Myocyte (in vitro differentiated cells): ENCODE data around the gene RESP18. TPM values are rescaled to one million over a fixed set of nuclear protein-coding genes. Genes with fewer than 3 reads are reported as not detected.

ENCODE experiments used
- DNase-seq: peaks from one replicate; pipeline ENCODE4 v3.0.0-alpha.2; 2012; ENCODE audit warnings: low read depth
- microRNA counts: library from miRNA; unstranded; fragments of <30 nt; microRNA quantifications from one replicate; lab custom pipeline; 2016
- microRNA-seq: library from miRNA; unstranded; fragments of <30 nt; microRNA quantifications from one replicate; pipeline ENCODE4, GENCODE V29; 2016
- total RNA-seq: library from RNA; depleted of rRNA; stranded (reverse); fragments of >200 nt; gene quantifications from 2 replicates; pipeline ENCODE4 v1.2.3, GENCODE V29; 2014

Gene RESP18
- total RNA-seq, 1 donor from 2014 or later = not detected

DNA sequence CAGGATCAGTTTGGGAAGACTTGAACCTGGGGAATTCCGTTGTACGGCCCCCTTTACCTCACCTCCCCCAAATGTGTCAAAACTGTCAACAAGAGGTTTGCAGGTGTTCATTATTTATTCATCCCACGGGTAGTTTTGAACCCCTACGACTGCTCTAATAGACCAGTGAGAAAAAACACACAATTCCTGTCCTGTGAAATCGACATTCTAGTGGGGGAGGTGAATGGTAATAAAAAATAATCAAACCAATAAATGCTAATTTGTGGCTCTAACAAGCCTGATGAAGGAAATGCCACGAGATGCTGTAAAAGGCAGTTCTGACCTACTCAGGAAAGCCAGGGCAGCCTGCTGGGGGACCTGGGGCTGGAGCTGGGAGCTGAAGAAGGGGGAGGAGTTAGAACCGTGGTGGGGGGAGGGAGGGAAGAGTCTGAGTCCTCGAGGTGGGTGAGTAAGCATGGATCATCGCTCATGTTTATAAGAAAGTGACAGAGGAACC, 53.8 kb downstream of the RESP18 start:
- no peak for DNase-seq

- peak; percentile 86 for DNase-seq
Observed at GRCh38 chr2:219277703-219278654, 54.6 kb downstream of the RESP18 start.

MicroRNA genes within 50 kb of the gene (microRNA counts, 767-probe panel; counts per million panel counts)
- microRNA hsa-miR-153 (lab: Ali Mortazavi, UCI) = not detected

Small RNAs within 50 kb of the gene (microRNA-seq; reads per million reads assigned to microRNA genes)
- not detected for gene MIR153-1

Other genes starting within 250 kb of the RESP18 start
- 13.6 and 14.3 TPM in 2 replicates for gene NHEJ1, start 171.9 kb downstream of the RESP18 start, total RNA-seq
- 0.26 TPM in 1 of 2 replicates, not detected in the other for gene SLC23A3, start 162.7 kb downstream of the RESP18 start, total RNA-seq
- 28.9 and 35.2 TPM in 2 replicates for gene CNPPD1, start 155.8 kb downstream of the RESP18 start, total RNA-seq
- gene RETREG2, start 154.5 kb downstream of the RESP18 start, total RNA-seq = 68.9 and 76.6 TPM in 2 replicates
- gene ZFAND2B, start 126.0 kb downstream of the RESP18 start, total RNA-seq = 43.0 and 50.1 TPM in 2 replicates
- 29.7 and 46.2 TPM in 2 replicates for gene ABCB6, start 113.8 kb downstream of the RESP18 start, total RNA-seq
- 97.6 and 108 TPM in 2 replicates for gene ATG9A, start 103.1 kb downstream of the RESP18 start, total RNA-seq
- 27.9 and 36.4 TPM in 2 replicates for gene ANKZF1, start 102.9 kb downstream of the RESP18 start, total RNA-seq
- gene GLB1L, start 87.3 kb downstream of the RESP18 start, total RNA-seq = 3.5 and 4.6 TPM in 2 replicates
- gene STK16, start 87.3 kb downstream of the RESP18 start, total RNA-seq = 18.3 and 19.4 TPM in 2 replicates
- gene TUBA4B, start 79.5 kb downstream of the RESP18 start, total RNA-seq = 0.11 TPM in 1 of 2 replicates, not detected in the other
- 120 and 128 TPM in 2 replicates for gene TUBA4A, start 78.8 kb downstream of the RESP18 start, total RNA-seq
- 40.1 and 80.0 TPM in 2 replicates for gene DNAJB2, start 53.4 kb downstream of the RESP18 start, total RNA-seq
- 0.24 and 0.68 TPM in 2 replicates for gene PTPRN, start 23.3 kb downstream of the RESP18 start, total RNA-seq
- 61.4 and 65.3 TPM in 2 replicates for gene DNPEP, start 55.2 kb upstream of the RESP18 start, total RNA-seq
- gene DES, start 85.6 kb upstream of the RESP18 start, total RNA-seq = 10,265 and 13,585 TPM in 2 replicates
- 78.0 and 79.8 TPM in 2 replicates for gene SPEG, start 102.1 kb upstream of the RESP18 start, total RNA-seq
- gene GMPPA, start 166.1 kb upstream of the RESP18 start, total RNA-seq = 43.1 and 57.0 TPM in 2 replicates
- gene ASIC4, start 181.7 kb upstream of the RESP18 start, total RNA-seq = 0.29 and 0.31 TPM in 2 replicates
- 382 and 388 TPM in 2 replicates for gene CHPF, start 211.1 kb upstream of the RESP18 start, total RNA-seq
- gene TMEM198, start 211.3 kb upstream of the RESP18 start, total RNA-seq = 5.8 and 9.0 TPM in 2 replicates
- gene OBSL1, start 238.8 kb upstream of the RESP18 start, total RNA-seq = 159 and 173 TPM in 2 replicates
- gene INHA, start 239.6 kb upstream of the RESP18 start, total RNA-seq = 0.48 and 0.62 TPM in 2 replicates